Endothelial cell of umbilical vein (primary cell): ENCODE data around the gene PLAC1. TPM values are rescaled to one million over a fixed set of nuclear protein-coding genes. Genes with fewer than 3 reads are reported as not detected.
A peak's percentile ranks its signal among the peaks of the same experiment; 100 is the strongest.

Experiments
- BruUV-seq: library from RNA; stranded (reverse); fragments of 400-500 nt; replicated peaks from 2 replicates; lab custom pipeline; 2021; lab: Mats Ljungman, UMichigan
- CTCF ChIA-PET: fragments of 300-600, 350-600 bp; sonication (Branson Sonifier 250); formaldehyde crosslinking; loops from one replicate; lab custom pipeline; 2021; ENCODE audit warnings: antibody characterized with exemption, inconsistent platforms; lab: Charles Lee
- POLR2A ChIA-PET: fragments of 300-600, 350-600 bp; sonication (Branson Sonifier 250); formaldehyde crosslinking; loops from one replicate; lab custom pipeline; 2021; ENCODE audit warnings: antibody characterized with exemption, inconsistent platforms; lab: Charles Lee
- DNase-seq: peaks from one replicate; pipeline ENCODE4 v3.0.0-alpha.2; 2011; ENCODE audit warnings: low read depth, low spot score
- FAIRE-seq: peaks from 2 replicates; lab custom pipeline; 2011; peaks lifted over from hg19 to GRCh38; lab: Jason Lieb, UNC
- H2AFZ ChIP-seq: 2 replicates; pipeline ENCODE4 v1.6.0; 2012; ENCODE audit warnings: low read depth, low read length, control low read depth, inconsistent platforms
- H3K27ac ChIP-seq: 2 replicates; pipeline ENCODE4 v1.5.1; 2011; ENCODE audit warnings: low read depth, mild to moderate bottlenecking, control low read depth, low read length, moderate library complexity; ENCODE audit not compliant: insufficient read depth
- H3K27me3 ChIP-seq, 2 experiments: 2 replicates each; pipeline versions ENCODE4 v1.6.0 to v1.6.1; 2011; ENCODE audit warnings: low read length in 2 of 2, mixed read lengths in 1 of 2; ENCODE audit not compliant: control insufficient read depth in 2 of 2, insufficient read depth in 2 of 2
- H3K36me3 ChIP-seq, 2 experiments: 2 replicates in 1 of 2; 3 replicates in 1 of 2; pipeline ENCODE4 v1.5.1; 2011; ENCODE audit warnings: low read length in 2 of 2, mild to moderate bottlenecking in 1 of 2, moderate library complexity in 1 of 2; ENCODE audit not compliant: control insufficient read depth in 2 of 2, insufficient read depth in 2 of 2; ENCODE audit errors: extremely low read depth in 1 of 2
- H3K4me1 ChIP-seq: 3 replicates; pipeline ENCODE4 v1.5.1; 2011; ENCODE audit warnings: mild to moderate bottlenecking, low read length; ENCODE audit not compliant: control insufficient read depth, insufficient read depth; ENCODE audit errors: extremely low read depth
- H3K4me2 ChIP-seq: 2 replicates; pipeline ENCODE4 v1.6.1; 2011; ENCODE audit warnings: low read length, control low read depth, mixed read lengths; ENCODE audit not compliant: insufficient read depth
- H3K4me3 ChIP-seq, 3 experiments: fragments of 200-600 bp in 1 of 3; sonication (generic), shearing (Covaris generic) in 1 of 3; replicated peaks in 1 of 3; 2 replicates each; pipeline ENCODE4 v1.5.1; 2011 to 2016; ENCODE audit warnings: control low read depth in 3 of 3, low read length in 3 of 3, mild to moderate bottlenecking in 2 of 3, inconsistent platforms in 1 of 3, low read depth in 1 of 3, moderate library complexity in 1 of 3; ENCODE audit not compliant: insufficient read depth in 1 of 3
- H3K79me2 ChIP-seq: 2 replicates; pipeline ENCODE4 v1.6.0; 2012; ENCODE audit warnings: low read length, inconsistent platforms; ENCODE audit not compliant: control insufficient read depth, insufficient read depth
- H3K9ac ChIP-seq: replicated peaks from 2 replicates; pipeline ENCODE3; 2011; ENCODE audit warnings: low read length, control low read depth; ENCODE audit not compliant: insufficient read depth; ENCODE audit errors: extremely low read depth
- H3K9me1 ChIP-seq: replicated peaks from 3 replicates; pipeline ENCODE4 v1.6.0; 2011; ENCODE audit warnings: mild to moderate bottlenecking, low read length; ENCODE audit not compliant: control insufficient read depth, insufficient read depth; ENCODE audit errors: extremely low read depth
- H3K9me3 ChIP-seq: replicated peaks from 2 replicates; pipeline ENCODE4 v1.5.1; 2012; ENCODE audit warnings: low read length, inconsistent platforms; ENCODE audit not compliant: control insufficient read depth, insufficient read depth
- H4K20me1 ChIP-seq: replicated peaks from 2 replicates; pipeline ENCODE3; 2011; ENCODE audit warnings: mild to moderate bottlenecking, low read length; ENCODE audit not compliant: control insufficient read depth, insufficient read depth; ENCODE audit errors: extremely low read depth
- EZH2 ChIP-seq: IDR thresholded peaks from 2 replicates; pipeline ENCODE4 v1.6.1; 2012; ENCODE audit warnings: borderline replicate concordance, low read depth, mild to moderate bottlenecking, moderate library complexity, low read length, inconsistent platforms; ENCODE audit not compliant: severe bottlenecking
- FOS ChIP-seq: IDR thresholded peaks from 2 replicates; pipeline ENCODE4 v1.6.1; 2011; ENCODE audit warnings: mild to moderate bottlenecking, low read length, moderate library complexity, borderline replicate concordance; ENCODE audit not compliant: insufficient read depth
- GATA2 ChIP-seq: IDR thresholded peaks from 2 replicates; pipeline ENCODE4 v1.7.0; 2011; ENCODE audit warnings: low read depth, mild to moderate bottlenecking, moderate library complexity, mixed read lengths, low read length; ENCODE audit not compliant: insufficient read length, insufficient read depth
- JUN ChIP-seq: IDR thresholded peaks from 2 replicates; pipeline ENCODE4 v1.6.1; 2011; ENCODE audit warnings: borderline replicate concordance, low read depth; ENCODE audit not compliant: insufficient read length, insufficient read depth
- MYC ChIP-seq: IDR thresholded peaks from one replicate; pipeline ENCODE4 v1.6.1; 2011; ENCODE audit warnings: mild to moderate bottlenecking, low read depth, low read length
- POLR2A ChIP-seq: IDR thresholded peaks from 2 replicates; pipeline ENCODE4 v1.6.1; 2012; ENCODE audit warnings: low read depth, mild to moderate bottlenecking, control low read depth, low read length
- POLR2AphosphoS5 ChIP-seq: IDR thresholded peaks from 2 replicates; pipeline ENCODE4 v1.6.1; 2012; ENCODE audit warnings: low read depth, mild to moderate bottlenecking, control low read depth, low read length, moderate library complexity; ENCODE audit not compliant: insufficient read depth
- dilution Hi-C: fragments of 300-500 bp; cut with MboI; formaldehyde crosslinking; loops from one replicate; pipeline ENCODE4 v1.15.0; 2019; ENCODE audit warnings: low sequenced_read_pairs; ENCODE audit not compliant: extremely low pct_ligation_motif_present
- intact Hi-C: fragments of 100-400 bp; cut with micrococcal nuclease; formaldehyde crosslinking; loops from one replicate; pipeline ENCODE4 v1.10.0; 2022
- polyA plus RNA-seq, 4 experiments: library from polyadenylated mRNA; depleted of rRNA in 3 of 4; stranded (reverse) in 3 of 4; unstranded in 1 of 4; fragments of >200 nt; gene quantifications; 2 replicates each; pipeline versions ENCODE4 v1.2.1 to v1.2.3, GENCODE V29; 2011 to 2012; ENCODE audit warnings: missing spikeins in 1 of 4
- total RNA-seq: library from RNA; stranded (reverse); gene quantifications from 2 replicates; pipeline ENCODE4 v1.2.3, GENCODE V29; 2021
- TF ChIP-seq, protein P1 (sequence below), 2 donors: IDR thresholded peaks; 1 replicate in 1 of 2; 2 replicates in 1 of 2; pipeline ENCODE4 v1.5.1; 2011; ENCODE audit warnings: low read length in 2 of 2, mild to moderate bottlenecking in 2 of 2, moderate library complexity in 2 of 2, control low read depth in 1 of 2, inconsistent platforms in 1 of 2, low read depth in 1 of 2; ENCODE audit not compliant: insufficient read depth in 1 of 2; ENCODE audit errors: extremely low read depth in 1 of 2
- TF ChIP-seq, protein P2 (sequence below): IDR thresholded peaks from 2 replicates; pipeline ENCODE4 v1.6.1; 2011; ENCODE audit not compliant: insufficient read depth, insufficient read length

Gene PLAC1
- total and polyA plus RNA-seq, 2 donors (not counting 3 experiments of a cell fraction or from before 2014, with no cell fraction given), result 0.58 to 2.4 TPM

DNA sequence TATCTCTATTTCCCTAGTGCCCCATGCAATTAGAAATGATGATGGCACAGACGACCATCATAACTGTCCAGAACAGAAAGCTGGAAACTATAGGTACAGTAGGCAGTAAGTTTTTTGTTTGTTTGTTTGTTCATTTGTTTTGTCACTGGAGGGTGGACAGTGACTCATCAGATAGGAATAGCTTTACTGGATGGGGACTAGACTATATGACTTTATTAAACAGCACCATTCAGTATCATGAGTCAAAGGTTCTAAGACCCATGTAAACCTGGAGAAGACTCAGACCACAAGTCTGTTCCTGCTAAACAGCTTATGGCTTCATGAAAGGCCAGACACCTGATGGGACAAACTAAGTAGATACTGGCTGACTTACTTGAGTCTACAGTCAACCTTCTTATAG lies 38.4 kb downstream of the PLAC1 start:
- TF ChIP-seq EZH2, result no peak
- TF ChIP-seq, protein P1, sequence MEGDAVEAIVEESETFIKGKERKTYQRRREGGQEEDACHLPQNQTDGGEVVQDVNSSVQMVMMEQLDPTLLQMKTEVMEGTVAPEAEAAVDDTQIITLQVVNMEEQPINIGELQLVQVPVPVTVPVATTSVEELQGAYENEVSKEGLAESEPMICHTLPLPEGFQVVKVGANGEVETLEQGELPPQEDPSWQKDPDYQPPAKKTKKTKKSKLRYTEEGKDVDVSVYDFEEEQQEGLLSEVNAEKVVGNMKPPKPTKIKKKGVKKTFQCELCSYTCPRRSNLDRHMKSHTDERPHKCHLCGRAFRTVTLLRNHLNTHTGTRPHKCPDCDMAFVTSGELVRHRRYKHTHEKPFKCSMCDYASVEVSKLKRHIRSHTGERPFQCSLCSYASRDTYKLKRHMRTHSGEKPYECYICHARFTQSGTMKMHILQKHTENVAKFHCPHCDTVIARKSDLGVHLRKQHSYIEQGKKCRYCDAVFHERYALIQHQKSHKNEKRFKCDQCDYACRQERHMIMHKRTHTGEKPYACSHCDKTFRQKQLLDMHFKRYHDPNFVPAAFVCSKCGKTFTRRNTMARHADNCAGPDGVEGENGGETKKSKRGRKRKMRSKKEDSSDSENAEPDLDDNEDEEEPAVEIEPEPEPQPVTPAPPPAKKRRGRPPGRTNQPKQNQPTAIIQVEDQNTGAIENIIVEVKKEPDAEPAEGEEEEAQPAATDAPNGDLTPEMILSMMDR (IDR thresholded peaks at IDR 0.05; ENCODE audit: extremely low read depth in 1 of 2, insufficient read depth in 1 of 2, low read depth in 1 of 2, low read length in 2 of 2), result no peak
- no peak for TF ChIP-seq JUN
- no peak for TF ChIP-seq MYC
- no peak for TF ChIP-seq POLR2A
- TF ChIP-seq POLR2AphosphoS5, result no peak
- no TSS peak for BruUV-seq
- Histone ChIP-seq H3K4me2 (no peak overlapping the region), H3K27ac (no peak overlapping the region), H3K4me1 (peaks cover 39% of the 10 kb centered on the region), H3K9ac (no peak overlapping the region), H2AFZ (no peak overlapping the region), H3K9me1 (no peaks in the 10 kb centered on the region), H3K9me3 (no peaks in the 10 kb centered on the region), H3K27me3 (no peaks in the 10 kb centered on the region), H3K79me2 (no peaks in the 10 kb centered on the region), H3K4me3 (no peak overlapping the region), H3K36me3 (no peaks in the 10 kb centered on the region), H4K20me1 (no peaks in the 10 kb centered on the region)
- CTCF ChIA-PET, result no interaction called here
- intact Hi-C loops, result no loop called here
- DNase-seq (peak; percentile 2), FAIRE-seq (no peak)
- POLR2A ChIA-PET, result no interaction called here
- dilution Hi-C loops, result no loop called here

DNA sequence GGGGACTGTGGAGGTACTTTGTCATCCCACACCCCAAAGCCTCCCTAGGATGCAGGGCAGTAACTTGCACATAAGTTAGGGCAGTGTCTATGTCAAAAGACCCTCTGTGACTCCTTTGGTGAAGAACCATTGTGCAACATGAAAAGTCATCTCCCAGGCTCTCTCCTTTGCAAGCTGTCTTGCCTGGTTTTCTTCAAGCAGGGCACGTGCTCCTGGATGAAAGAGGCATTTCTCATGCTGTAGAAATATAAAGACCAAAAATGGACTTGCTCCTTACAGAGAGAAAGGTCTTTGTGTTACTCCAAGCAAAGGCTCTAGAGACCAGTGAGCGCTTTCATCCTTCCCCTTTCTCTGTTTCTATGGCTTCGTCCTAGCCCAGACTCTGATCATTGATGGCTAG lies 44.9 kb downstream of the PLAC1 start:
- Histone ChIP-seq H3K9me1 (no peaks in the 10 kb centered on the region), H3K27ac (no peak overlapping the region), H3K4me2 (no peak overlapping the region), H4K20me1 (no peaks in the 10 kb centered on the region), H3K9me3 (no peaks in the 10 kb centered on the region), H3K36me3 (no peaks in the 10 kb centered on the region), H3K9ac (no peak overlapping the region), H3K27me3 (no peaks in the 10 kb centered on the region), H3K4me1 (no peaks in the 10 kb centered on the region), H2AFZ (no peak overlapping the region), H3K79me2 (no peaks in the 10 kb centered on the region), H3K4me3 (no peak overlapping the region)
- BruUV-seq, result no TSS peak
- TF ChIP-seq MYC (no peak), POLR2AphosphoS5 (no peak), POLR2A (no peak), EZH2 (no peak), FOS (no peak), GATA2 (no peak), JUN (no peak)
- TF ChIP-seq, protein P1 (IDR thresholded peaks at IDR 0.05; ENCODE audit: extremely low read depth in 1 of 2, insufficient read depth in 1 of 2, low read depth in 1 of 2, low read length in 2 of 2), result no peak
- TF ChIP-seq, protein P2, sequence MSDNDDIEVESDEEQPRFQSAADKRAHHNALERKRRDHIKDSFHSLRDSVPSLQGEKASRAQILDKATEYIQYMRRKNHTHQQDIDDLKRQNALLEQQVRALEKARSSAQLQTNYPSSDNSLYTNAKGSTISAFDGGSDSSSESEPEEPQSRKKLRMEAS, result no peak
- ChIA-PET POLR2A (no interaction called here), CTCF (no interaction called here)
- no peak for DNase-seq
- no peak for FAIRE-seq
- dilution Hi-C loops, result no loop called here
- intact Hi-C loops, result no loop called here
